Muscle layer of colon (tissue), 2 donors: ENCODE measurements around the gene AASDH.

Source experiments
- H3K27ac ChIP-seq: one replicate; pipeline ENCODE4 v1.7.0; 2013; ENCODE audit warnings: low read depth, mild to moderate bottlenecking, low read length, moderate library complexity
- H3K27me3 ChIP-seq, 2 donors: one replicate each; pipeline ENCODE4 v1.7.0; 2013; ENCODE audit warnings: low read length in 2 of 2, mild to moderate bottlenecking in 2 of 2; ENCODE audit not compliant: insufficient read depth in 2 of 2, control insufficient read depth in 1 of 2
- H3K36me3 ChIP-seq: one replicate; pipeline ENCODE4 v1.7.0; 2013; ENCODE audit warnings: mild to moderate bottlenecking, low read length; ENCODE audit not compliant: insufficient read depth
- H3K4me1 ChIP-seq: one replicate; pipeline ENCODE4 v1.7.0; 2013; ENCODE audit warnings: mild to moderate bottlenecking, low read length; ENCODE audit not compliant: insufficient read depth
- H3K4me3 ChIP-seq, 2 donors: one replicate each; pipeline ENCODE4 v1.7.0; 2013; ENCODE audit warnings: low read length in 2 of 2, low read depth in 1 of 2, mild to moderate bottlenecking in 1 of 2, moderate library complexity in 1 of 2
- H3K9ac ChIP-seq: one replicate; pipeline ENCODE4 v1.7.0; 2013; ENCODE audit warnings: low read length
- H3K9me3 ChIP-seq: one replicate; pipeline ENCODE4 v1.7.0; 2013; ENCODE audit warnings: mild to moderate bottlenecking, low read length
- donor health status: abdominal sarcoma.
- donor health status: Adenocarcinoma of cecum.

The AASDH gene, protein sequence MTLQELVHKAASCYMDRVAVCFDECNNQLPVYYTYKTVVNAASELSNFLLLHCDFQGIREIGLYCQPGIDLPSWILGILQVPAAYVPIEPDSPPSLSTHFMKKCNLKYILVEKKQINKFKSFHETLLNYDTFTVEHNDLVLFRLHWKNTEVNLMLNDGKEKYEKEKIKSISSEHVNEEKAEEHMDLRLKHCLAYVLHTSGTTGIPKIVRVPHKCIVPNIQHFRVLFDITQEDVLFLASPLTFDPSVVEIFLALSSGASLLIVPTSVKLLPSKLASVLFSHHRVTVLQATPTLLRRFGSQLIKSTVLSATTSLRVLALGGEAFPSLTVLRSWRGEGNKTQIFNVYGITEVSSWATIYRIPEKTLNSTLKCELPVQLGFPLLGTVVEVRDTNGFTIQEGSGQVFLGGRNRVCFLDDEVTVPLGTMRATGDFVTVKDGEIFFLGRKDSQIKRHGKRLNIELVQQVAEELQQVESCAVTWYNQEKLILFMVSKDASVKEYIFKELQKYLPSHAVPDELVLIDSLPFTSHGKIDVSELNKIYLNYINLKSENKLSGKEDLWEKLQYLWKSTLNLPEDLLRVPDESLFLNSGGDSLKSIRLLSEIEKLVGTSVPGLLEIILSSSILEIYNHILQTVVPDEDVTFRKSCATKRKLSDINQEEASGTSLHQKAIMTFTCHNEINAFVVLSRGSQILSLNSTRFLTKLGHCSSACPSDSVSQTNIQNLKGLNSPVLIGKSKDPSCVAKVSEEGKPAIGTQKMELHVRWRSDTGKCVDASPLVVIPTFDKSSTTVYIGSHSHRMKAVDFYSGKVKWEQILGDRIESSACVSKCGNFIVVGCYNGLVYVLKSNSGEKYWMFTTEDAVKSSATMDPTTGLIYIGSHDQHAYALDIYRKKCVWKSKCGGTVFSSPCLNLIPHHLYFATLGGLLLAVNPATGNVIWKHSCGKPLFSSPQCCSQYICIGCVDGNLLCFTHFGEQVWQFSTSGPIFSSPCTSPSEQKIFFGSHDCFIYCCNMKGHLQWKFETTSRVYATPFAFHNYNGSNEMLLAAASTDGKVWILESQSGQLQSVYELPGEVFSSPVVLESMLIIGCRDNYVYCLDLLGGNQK

DNA sequence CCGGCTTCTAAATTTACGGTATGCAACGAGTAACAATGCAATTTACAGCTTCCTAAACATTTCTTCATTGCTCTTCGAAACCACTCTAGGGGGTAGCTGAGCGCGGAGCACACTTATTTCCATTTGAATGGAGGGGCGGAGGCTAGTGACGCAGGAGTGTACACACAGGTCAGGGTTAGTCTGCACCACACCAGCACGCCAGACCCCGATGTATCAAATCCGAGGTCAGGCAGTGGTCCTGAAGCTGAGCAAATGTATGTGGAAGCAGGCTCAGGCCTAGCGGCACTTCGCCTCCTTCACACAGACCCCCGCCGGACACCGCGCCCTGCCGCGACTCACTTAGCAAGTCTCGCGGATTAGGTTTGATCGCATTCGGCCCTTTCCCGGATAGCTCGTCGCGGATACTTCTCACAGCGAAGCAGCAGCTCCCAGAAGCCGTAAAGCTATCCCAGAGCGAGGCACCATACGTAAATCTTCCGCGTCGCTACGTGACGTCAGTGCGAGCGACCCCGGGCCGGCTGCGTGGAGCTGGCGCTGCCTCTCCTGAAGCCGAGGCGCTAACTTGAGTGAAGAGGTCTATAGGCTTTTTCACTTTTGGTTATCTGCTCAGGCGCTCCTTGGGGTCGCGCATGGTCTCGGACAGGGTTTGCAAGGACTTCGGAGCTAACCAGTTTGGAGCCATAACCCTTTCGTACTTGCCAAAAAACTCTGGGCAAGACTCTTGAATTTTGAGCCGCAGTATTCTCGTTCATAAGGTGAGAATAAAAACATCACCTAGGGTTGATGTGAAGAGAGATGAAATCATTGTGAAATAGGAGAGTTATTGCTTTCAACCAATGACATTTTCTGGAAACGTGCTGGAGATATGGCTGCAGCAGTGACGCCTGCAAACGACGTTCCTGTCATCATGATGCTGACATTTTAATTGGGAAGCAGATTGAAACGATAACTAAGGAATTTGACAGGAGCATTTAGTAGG, at the start of gene AASDH:
TSS of gene AASDH (minus strand) at position 469 of the 979 bp plus-strand sequence. CDS start 3,192 bp downstream, outside the sequence.
- Histone ChIP-seq H3K9me3 (no peaks in the 10 kb centered on the region), H3K36me3 (peaks cover 2% of the 10 kb centered on the region), H3K9ac (peak within 1 kb of the TSS; percentile 93), H3K4me1 (peaks cover 14% of the 10 kb centered on the region), H3K4me3 (peak within 1 kb of the TSS; percentile 79 to 90), H3K27me3 (no peaks in the 10 kb centered on the region), H3K27ac (peak within 1 kb of the TSS; percentile 95)

DNA sequence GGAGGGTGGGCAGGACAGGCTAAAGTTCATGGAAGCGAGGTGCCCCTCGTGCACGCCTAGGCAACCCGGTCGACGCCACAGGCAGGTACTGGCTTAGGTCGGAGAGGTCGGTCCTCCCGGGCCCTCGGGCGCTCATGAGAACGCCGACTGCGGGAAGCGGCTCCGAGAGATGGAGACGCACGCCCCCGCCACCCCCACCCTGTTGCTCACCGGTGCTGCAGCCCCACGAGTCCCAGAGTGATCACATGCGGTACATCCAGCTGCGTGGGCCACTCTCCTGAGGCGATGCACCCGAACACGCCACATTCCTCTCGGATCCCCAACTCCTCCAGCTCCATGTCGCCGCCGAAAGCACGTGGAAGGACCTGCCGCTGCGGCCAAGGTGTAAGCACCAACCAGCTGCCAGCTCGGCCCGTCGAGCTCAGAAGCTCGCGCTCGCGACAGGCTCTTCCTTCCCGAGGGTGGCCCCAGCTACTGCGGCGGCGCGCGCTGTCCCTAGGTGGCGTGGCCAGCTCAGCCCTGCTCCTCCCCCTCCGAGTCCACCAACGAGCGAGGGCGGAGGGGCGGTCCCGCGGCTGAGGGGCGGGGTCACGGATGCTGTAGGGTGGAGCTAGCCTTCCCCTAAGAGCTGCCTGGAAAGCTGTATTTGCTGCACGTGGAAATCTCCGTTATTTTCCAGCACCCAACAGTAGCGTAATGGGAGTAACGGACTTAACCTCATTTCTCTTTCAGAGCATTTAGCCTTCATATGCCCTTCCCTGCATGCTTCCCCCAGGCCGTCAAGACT, 48.0 kb upstream of the AASDH start, which contains the start of gene PPAT:
TSS of gene PPAT (minus strand) at position 476 of the 787 bp plus-strand sequence. CDS start at position 338, 138 bp downstream.
- Histone ChIP-seq H3K27me3 (no peaks in the 10 kb centered on the region), H3K9ac (peak within 1 kb of the TSS; percentile 49), H3K36me3 (no peaks in the 10 kb centered on the region), H3K9me3 (no peaks in the 10 kb centered on the region), H3K4me3 (peak within 1 kb of the TSS; percentile 72 to 91), H3K27ac (peak within 1 kb of the TSS; percentile 94), H3K4me1 (peaks cover 16% of the 10 kb centered on the region)

DNA sequence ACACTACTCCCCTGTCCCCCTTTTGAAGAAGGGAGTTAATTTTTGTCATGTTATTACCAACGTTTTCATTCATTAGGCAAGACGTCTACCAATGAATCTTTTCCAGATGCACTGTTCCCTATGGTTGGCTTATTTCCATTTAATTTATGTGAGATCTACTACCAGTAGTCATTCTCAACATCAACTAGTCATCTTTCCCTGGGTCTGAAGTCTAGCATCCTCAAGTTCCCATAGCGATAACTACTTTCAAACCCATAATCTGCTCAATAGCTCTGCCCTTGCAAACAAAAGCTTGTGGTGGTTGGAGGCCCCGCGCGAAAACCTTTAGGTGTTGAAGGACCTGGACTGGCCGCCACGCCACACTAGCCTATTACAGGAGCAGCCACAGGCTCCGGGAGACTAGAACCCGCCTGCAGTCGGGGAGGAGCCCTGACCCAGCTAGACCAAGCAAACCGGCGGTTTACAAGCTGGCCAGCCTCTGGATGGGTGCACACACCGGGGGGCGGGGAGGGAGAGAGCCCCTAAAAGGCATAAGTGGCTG, 47.4 kb upstream of the AASDH start:
- peaks cover 16% of the 10 kb centered on the region for H3K4me1 ChIP-seq
- H3K27me3 ChIP-seq, result no peaks in the 10 kb centered on the region
- H3K27ac ChIP-seq, result peak overlapping the region; percentile 94
- no peaks in the 10 kb centered on the region for H3K9me3 ChIP-seq
- peak overlapping the region; percentile 72 to 91 for H3K4me3 ChIP-seq
- peak overlapping the region; percentile 49 for H3K9ac ChIP-seq
- no peaks in the 10 kb centered on the region for H3K36me3 ChIP-seq

DNA sequence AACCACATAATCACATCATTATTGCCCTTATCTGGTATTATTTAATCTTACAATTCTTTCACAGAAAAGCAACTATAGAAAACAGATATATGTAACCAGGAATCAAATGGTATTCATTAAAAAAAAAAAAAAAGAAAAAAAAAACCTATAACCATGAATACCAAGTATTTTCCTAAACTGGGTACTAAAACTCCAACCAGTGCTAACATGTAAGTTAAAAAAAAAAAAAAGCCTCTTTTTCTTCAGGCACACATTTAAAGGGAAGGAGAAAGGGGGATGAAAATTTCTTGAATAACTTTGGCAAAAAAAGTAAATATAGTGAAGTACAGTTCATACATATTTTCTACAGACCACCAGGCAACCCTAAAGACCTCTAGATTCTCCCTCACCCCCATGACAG, 46.0 kb upstream of the AASDH start:
- Histone ChIP-seq H3K4me1 (peaks cover 16% of the 10 kb centered on the region), H3K9me3 (no peaks in the 10 kb centered on the region), H3K36me3 (no peaks in the 10 kb centered on the region), H3K9ac (no peak overlapping the region), H3K4me3 (no peak overlapping the region), H3K27me3 (no peaks in the 10 kb centered on the region), H3K27ac (no peak overlapping the region)

DNA sequence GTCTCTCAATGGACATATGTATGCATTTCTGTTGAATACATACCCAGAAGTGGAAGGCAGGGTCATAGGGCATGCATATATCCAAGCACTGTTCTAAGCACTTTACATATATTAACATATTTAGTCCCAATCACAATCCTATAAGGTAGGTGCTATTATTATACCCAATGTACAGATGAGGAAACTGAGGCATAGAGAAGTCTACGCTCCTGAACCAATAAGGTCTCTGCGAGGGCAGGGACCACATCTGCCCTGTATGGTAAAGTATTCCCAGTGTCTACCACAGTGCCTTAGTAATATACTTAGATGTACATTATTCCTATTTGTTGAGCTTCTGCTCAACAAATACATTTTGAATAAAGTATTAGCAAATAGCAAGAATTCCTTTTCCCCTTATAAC, 42.9 kb upstream of the AASDH start:
- Histone ChIP-seq H3K36me3 (no peaks in the 10 kb centered on the region), H3K4me3 (no peak overlapping the region), H3K27ac (no peak overlapping the region), H3K9ac (no peak overlapping the region), H3K27me3 (no peaks in the 10 kb centered on the region), H3K9me3 (no peaks in the 10 kb centered on the region), H3K4me1 (peaks cover 8% of the 10 kb centered on the region)

DNA sequence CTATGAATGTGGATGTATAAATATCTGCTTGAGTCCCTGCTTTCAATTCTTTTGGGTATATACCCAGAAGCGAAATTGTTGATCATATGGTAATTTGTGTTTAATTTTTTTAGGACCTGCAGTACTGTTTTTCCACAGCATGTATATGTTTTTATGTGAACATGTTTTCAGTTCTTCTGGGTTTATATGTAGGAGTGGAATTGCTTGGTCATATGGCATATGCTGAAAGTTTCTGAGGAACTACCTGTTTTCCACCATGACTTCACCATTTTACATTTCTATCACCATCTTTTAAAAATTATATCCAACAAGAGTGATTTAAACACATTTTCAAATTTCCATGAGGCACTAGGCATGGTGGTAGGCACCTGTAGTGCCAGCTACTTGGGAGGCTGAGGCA, 39.9 kb upstream of the AASDH start:
- H3K27ac ChIP-seq, result no peak overlapping the region
- H3K9ac ChIP-seq, result no peak overlapping the region
- no peaks in the 10 kb centered on the region for H3K9me3 ChIP-seq

DNA sequence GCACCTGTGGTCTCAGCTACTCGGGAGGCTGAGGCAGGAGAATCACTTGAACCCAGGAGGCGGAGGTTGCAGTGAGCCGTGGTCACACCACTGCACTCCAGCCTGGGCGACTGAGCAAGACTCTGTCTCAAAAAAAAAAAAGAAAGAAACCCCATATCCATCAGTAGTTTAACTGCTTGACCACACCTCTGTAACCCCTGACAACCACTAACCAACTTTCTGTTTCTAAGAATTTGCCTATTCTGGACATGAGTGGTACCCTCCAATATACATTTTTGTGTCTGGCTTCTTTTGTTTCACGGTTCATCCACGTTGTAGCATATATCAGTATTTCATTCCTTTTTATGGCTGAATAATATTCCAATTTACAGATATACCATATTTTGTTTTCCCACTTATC, 39.0 kb upstream of the AASDH start:
- Histone ChIP-seq H3K27ac (no peak overlapping the region), H3K9ac (no peak overlapping the region), H3K4me1 (no peaks in the 10 kb centered on the region), H3K9me3 (no peaks in the 10 kb centered on the region), H3K36me3 (no peaks in the 10 kb centered on the region), H3K4me3 (no peak overlapping the region), H3K27me3 (no peaks in the 10 kb centered on the region)

More for the DNA sequence above, 39.9 kb upstream of the AASDH start:
- Histone ChIP-seq H3K4me1 (no peaks in the 10 kb centered on the region), H3K4me3 (no peak overlapping the region), H3K36me3 (no peaks in the 10 kb centered on the region), H3K27me3 (no peaks in the 10 kb centered on the region)

DNA sequence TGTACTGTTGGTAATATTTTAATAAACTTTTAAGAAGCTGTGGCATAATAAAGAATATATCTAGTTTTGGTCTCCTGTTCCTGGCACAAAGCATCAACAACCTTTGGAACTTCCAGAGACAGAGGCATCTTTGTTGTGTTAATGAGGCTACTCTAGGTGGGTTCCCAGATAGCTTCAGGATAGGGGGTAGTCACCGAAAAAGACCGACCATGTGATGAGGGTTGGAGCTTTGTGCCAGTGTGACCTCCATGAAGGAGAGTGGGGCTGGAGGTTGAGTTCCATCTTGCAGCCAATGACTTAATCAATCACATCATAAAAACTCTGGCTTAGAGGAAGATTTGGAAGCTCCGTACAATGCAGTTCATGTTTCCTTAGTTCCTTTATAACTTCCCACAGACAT, 38.2 kb upstream of the AASDH start:
- no peaks in the 10 kb centered on the region for H3K36me3 ChIP-seq
- H3K4me1 ChIP-seq, result no peaks in the 10 kb centered on the region
- no peak overlapping the region for H3K4me3 ChIP-seq
- H3K27ac ChIP-seq, result no peak overlapping the region
- no peaks in the 10 kb centered on the region for H3K27me3 ChIP-seq
- H3K9ac ChIP-seq, result no peak overlapping the region
- no peaks in the 10 kb centered on the region for H3K9me3 ChIP-seq

DNA sequence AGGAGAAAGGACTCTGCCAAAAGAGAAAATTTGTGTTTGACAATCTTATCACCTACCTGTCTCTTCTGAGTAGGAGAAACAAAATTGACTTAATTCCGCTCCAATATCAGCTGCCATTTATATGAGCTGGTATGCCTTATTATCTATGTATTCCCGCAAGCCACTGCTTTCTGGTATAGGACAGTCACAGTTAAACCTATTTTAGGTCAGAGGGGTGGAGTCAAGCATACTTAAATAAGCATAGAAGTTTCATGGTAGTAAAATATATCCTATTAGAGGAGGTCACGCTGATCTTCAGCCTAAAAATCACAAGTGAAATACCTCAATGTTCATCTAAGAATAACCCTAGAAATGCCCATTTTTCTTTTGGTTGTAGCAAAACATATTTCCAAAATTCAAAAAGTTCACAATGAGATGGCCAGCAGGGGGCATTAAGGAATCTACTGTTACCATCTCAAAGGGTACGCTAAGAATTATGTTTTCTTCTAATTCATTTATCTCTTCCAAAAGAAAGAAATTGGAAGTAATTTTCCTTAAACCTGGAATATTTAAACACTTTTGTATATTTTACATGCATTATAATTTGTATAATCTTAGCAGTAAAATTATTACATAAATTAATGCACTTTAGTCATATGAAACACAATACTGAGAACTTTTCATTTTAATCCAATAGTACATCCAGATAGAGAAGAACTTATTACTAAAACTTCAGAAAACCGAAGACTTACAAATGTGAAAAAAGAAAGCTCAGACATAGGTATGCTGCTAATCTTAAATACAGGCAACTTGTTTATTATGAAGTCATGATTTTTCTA, 37.6 kb upstream of the AASDH start:
- Histone ChIP-seq H3K9ac (no peak overlapping the region), H3K4me3 (no peak overlapping the region), H3K27me3 (no peaks in the 10 kb centered on the region), H3K9me3 (no peaks in the 10 kb centered on the region), H3K4me1 (no peaks in the 10 kb centered on the region), H3K36me3 (no peaks in the 10 kb centered on the region), H3K27ac (no peak overlapping the region)
